ENCODE measurements around the gene EIF3I.
A peak's percentile ranks its signal among the peaks of the same experiment; 100 is the strongest.

Gene EIF3I

GRCh38 chr1:32219022-32219421 lies 3.2 kb upstream of the EIF3I start:
- DNase-seq (ENCODE audit: low read depth), result no peak
- TF ChIP-seq, protein P1, sequence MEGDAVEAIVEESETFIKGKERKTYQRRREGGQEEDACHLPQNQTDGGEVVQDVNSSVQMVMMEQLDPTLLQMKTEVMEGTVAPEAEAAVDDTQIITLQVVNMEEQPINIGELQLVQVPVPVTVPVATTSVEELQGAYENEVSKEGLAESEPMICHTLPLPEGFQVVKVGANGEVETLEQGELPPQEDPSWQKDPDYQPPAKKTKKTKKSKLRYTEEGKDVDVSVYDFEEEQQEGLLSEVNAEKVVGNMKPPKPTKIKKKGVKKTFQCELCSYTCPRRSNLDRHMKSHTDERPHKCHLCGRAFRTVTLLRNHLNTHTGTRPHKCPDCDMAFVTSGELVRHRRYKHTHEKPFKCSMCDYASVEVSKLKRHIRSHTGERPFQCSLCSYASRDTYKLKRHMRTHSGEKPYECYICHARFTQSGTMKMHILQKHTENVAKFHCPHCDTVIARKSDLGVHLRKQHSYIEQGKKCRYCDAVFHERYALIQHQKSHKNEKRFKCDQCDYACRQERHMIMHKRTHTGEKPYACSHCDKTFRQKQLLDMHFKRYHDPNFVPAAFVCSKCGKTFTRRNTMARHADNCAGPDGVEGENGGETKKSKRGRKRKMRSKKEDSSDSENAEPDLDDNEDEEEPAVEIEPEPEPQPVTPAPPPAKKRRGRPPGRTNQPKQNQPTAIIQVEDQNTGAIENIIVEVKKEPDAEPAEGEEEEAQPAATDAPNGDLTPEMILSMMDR (IDR thresholded peaks at IDR 0.05; ENCODE audit: insufficient read depth, low read depth, low read length, missing control alignments), result no peak
- H3K4me3 ChIP-seq (ENCODE audit: low read depth, low read length), result no peak overlapping the region

GRCh38 chr1:32220746-32221580 lies 1.2 kb upstream of the EIF3I start:
- TF ChIP-seq, protein P1 (IDR thresholded peaks at IDR 0.05; ENCODE audit: insufficient read depth, low read depth, low read length, missing control alignments), result no peak
- peak; percentile 49 for DNase-seq (ENCODE audit: low read depth)
- peak overlapping the region; percentile 89 for H3K4me3 ChIP-seq (ENCODE audit: low read depth, low read length)

- no peak for DNase-seq (ENCODE audit: low read depth)
- TF ChIP-seq, protein P1 (IDR thresholded peaks at IDR 0.05; ENCODE audit: insufficient read depth, low read depth, low read length, missing control alignments), result no peak
- peak overlapping the region; percentile 89 for H3K4me3 ChIP-seq (ENCODE audit: low read depth, low read length)
Measured at GRCh38 chr1:32221581-32221979, 627 bp upstream of the EIF3I start.

- DNase-seq (ENCODE audit: low read depth), result no peak
- H3K4me3 ChIP-seq (ENCODE audit: low read depth, low read length), result peak overlapping the region; percentile 13; the same call in 1 of the 2 replicates
- TF ChIP-seq, protein P1 (IDR thresholded peaks at IDR 0.05; ENCODE audit: insufficient read depth, low read depth, low read length, missing control alignments), result no peak
Measured at GRCh38 chr1:32223683-32224082, 1.5 kb downstream of the EIF3I start.

DNA sequence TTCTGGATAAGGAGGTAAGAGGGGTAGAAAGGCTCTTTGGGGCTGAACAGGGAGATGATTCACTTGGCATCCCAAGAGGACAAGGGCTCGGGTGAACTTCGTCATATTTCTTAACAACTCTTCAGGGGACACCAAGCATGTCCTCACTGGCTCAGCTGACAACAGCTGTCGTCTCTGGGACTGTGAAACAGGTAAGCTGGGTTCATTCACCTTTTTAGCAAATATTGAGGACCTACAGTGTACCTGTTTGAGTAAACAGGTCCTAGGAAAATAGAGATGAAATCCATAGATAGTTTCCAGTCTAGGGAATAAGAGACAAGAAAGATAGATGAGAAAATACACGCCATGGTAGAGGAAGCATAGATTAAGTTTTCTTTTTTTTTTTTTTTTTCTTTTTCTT lies 2.1 kb downstream of the EIF3I start:
- no peak overlapping the region for H3K4me3 ChIP-seq (ENCODE audit: low read depth, low read length)
- DNase-seq (ENCODE audit: low read depth), result no peak
- TF ChIP-seq, protein P1 (IDR thresholded peaks at IDR 0.05; ENCODE audit: insufficient read depth, low read depth, low read length, missing control alignments), result no peak

GRCh38 chr1:32228771-32229170 lies 6.6 kb downstream of the EIF3I start:
- TF ChIP-seq, protein P1 (IDR thresholded peaks at IDR 0.05; ENCODE audit: insufficient read depth, low read depth, low read length, missing control alignments), result no peak
- DNase-seq (ENCODE audit: low read depth), result no peak
- no peak overlapping the region for H3K4me3 ChIP-seq (ENCODE audit: low read depth, low read length)

Measured in GM12865 (cell line).